K562 (cell line): ENCODE measurements around the gene COL24A1. TPM values are rescaled to one million over a fixed set of nuclear protein-coding genes. Genes with fewer than 3 reads are reported as not detected.
"Not testable (repeated sequence)": the region's sequence is repeated elsewhere in the genome, so short reads cannot be mapped to it uniquely, and the experiment has no call there.

ENCODE experiments used
- ATAC-seq: fragments of 200-7000 bp; cut with Tn5 transposase; 3 replicates; pipeline ENCODE4 v1.9.1; 2020; ENCODE audit warnings: moderate library complexity
- BruUV-seq: library from RNA; stranded (reverse); fragments of 400-500 nt; replicated peaks from 2 replicates; lab custom pipeline; 2021; lab: Mats Ljungman, UMichigan
- CTCF ChIA-PET: fragments of 300-600 bp; formaldehyde crosslinking; extraction: SDS; loops from one replicate; lab custom pipeline; 2021; ENCODE audit warnings: low intra/inter-chr PET ratio; lab: Yijun Ruan, JAX
- POLR2A ChIA-PET: fragments of 300-600, 350-650 bp; sonication (Branson Sonifier 250); formaldehyde crosslinking; extraction: SDS; loops from one replicate; lab custom pipeline; 2021; ENCODE audit warnings: antibody characterized with exemption, inconsistent platforms; lab: Yijun Ruan, JAX
- DNase-seq, 4 experiments: peaks; one replicate each; pipeline versions ENCODE4 v3.0.0 to v3.0.0-alpha.2; 2011 to 2018; ENCODE audit warnings: low spot score in 3 of 4, mixed read lengths in 3 of 4; ENCODE audit errors: extremely low read depth in 1 of 4
- FAIRE-seq: peaks from 2 replicates; lab custom pipeline; 2011; peaks lifted over from hg19 to GRCh38; lab: Jason Lieb, UNC
- H2AFZ ChIP-seq: 2 replicates; pipeline ENCODE4 v1.6.0; 2011; ENCODE audit warnings: low read depth, low read length, control low read depth, inconsistent platforms
- H3K27ac ChIP-seq: fragments of 200-600 bp; 3 replicates; pipeline ENCODE4 v1.8.0; 2011; ENCODE audit warnings: low read depth, mild to moderate bottlenecking, control low read depth, inconsistent platforms, low read length, moderate library complexity, mixed read lengths; ENCODE audit errors: extremely low read depth
- H3K27me3 ChIP-seq, 2 experiments: fragments of 300-600 bp in 1 of 2; 2 replicates in 1 of 2; 3 replicates in 1 of 2; pipeline versions ENCODE4 v1.6.0 to v1.8.0; 2011; ENCODE audit warnings: inconsistent platforms in 2 of 2, low read length in 2 of 2, mild to moderate bottlenecking in 1 of 2, mixed read lengths in 1 of 2, moderate library complexity in 1 of 2; ENCODE audit not compliant: control insufficient read depth in 2 of 2, insufficient read depth in 2 of 2
- H3K36me3 ChIP-seq: fragments of 300-600 bp; 3 replicates; pipeline ENCODE4 v1.8.0; 2011; ENCODE audit warnings: mild to moderate bottlenecking, low read length, inconsistent platforms; ENCODE audit not compliant: control insufficient read depth, insufficient read depth
- H3K4me1 ChIP-seq, 2 experiments: fragments of 200-600 bp in 1 of 2; replicated peaks in 1 of 2; 2 replicates in 1 of 2; 3 replicates in 1 of 2; pipeline versions ENCODE4 v1.5.1 to v1.8.0; 2011; ENCODE audit warnings: inconsistent platforms in 2 of 2, low read length in 2 of 2, mild to moderate bottlenecking in 1 of 2, mixed read lengths in 1 of 2, moderate library complexity in 1 of 2; ENCODE audit not compliant: control insufficient read depth in 2 of 2, insufficient read depth in 2 of 2
- H3K4me2 ChIP-seq: 2 replicates; pipeline ENCODE4 v1.6.1; 2011; ENCODE audit warnings: low read length, control low read depth, inconsistent platforms, mixed read lengths; ENCODE audit not compliant: insufficient read depth
- H3K4me3 ChIP-seq: fragments of 200-600 bp; sonication (generic), shearing (Covaris generic); 2 replicates; pipeline ENCODE4 v1.5.1; 2016; ENCODE audit warnings: control low read depth, inconsistent platforms
- H3K79me2 ChIP-seq: fragments of 200-600 bp; 3 replicates; pipeline ENCODE4 v1.8.0; 2011; ENCODE audit warnings: low read length, inconsistent platforms; ENCODE audit not compliant: control insufficient read depth, insufficient read depth
- H3K9ac ChIP-seq, 2 experiments: 2 replicates each; pipeline versions ENCODE4 v1.6.0 to v1.6.1; 2011; ENCODE audit warnings: low read depth in 2 of 2, low read length in 2 of 2, control low read depth in 1 of 2, inconsistent platforms in 1 of 2, mild to moderate bottlenecking in 1 of 2, mixed read lengths in 1 of 2; ENCODE audit not compliant: insufficient read depth in 1 of 2
- H3K9me1 ChIP-seq: one replicate; pipeline ENCODE4 v1.6.0; 2011; ENCODE audit warnings: inconsistent platforms, mild to moderate bottlenecking, low read length, moderate library complexity; ENCODE audit not compliant: control insufficient read depth, insufficient read depth
- H3K9me3 ChIP-seq: replicated peaks from 2 replicates; pipeline ENCODE4 v1.5.1; 2011; ENCODE audit warnings: low read depth, low read length, inconsistent platforms; ENCODE audit not compliant: control insufficient read depth, insufficient read depth
- H4K20me1 ChIP-seq: replicated peaks from 2 replicates; pipeline ENCODE4 v1.6.1; 2011; ENCODE audit warnings: low read length, inconsistent platforms, mixed read lengths; ENCODE audit not compliant: control insufficient read depth, insufficient read depth
- ARNT ChIP-seq, 2 experiments: fragments of 450-650 bp; IDR thresholded peaks; 2 replicates each; pipeline ENCODE4 v1.6.1; 2016; ENCODE audit warnings: mild to moderate bottlenecking in 1 of 2
- BHLHE40 ChIP-seq: IDR thresholded peaks from 2 replicates; pipeline ENCODE4 v1.6.1; 2011; ENCODE audit warnings: low read length, improper control_type of control experiment
- FOSL1 ChIP-seq: fragments of 200-800 bp; sonication (Bioruptor generic); conservative IDR thresholded peaks from 2 replicates; pipeline ENCODE4 v1.6.1; 2016; ENCODE audit warnings: missing genetic modification characterization, missing compliant biosample characterization
- MAFF ChIP-seq: IDR thresholded peaks from 2 replicates; pipeline ENCODE4 v1.6.1; 2012; ENCODE audit warnings: low read length, improper control_type of control experiment
- NR1H2 ChIP-seq: sonication (generic); formaldehyde crosslinking; IDR thresholded peaks from 2 replicates; pipeline ENCODE4 v1.4.0; 2020; ENCODE audit warnings: mild to moderate bottlenecking, missing genetic modification reagents
- SRSF7 ChIP-seq: fragments of 200-400 bp; formaldehyde crosslinking; optimal IDR thresholded peaks from 2 replicates; pipeline ENCODE3; 2017; ENCODE audit warnings: mild to moderate bottlenecking, low read depth, low read length
- WGBS: fragments of 100-300 bp; shearing (Covaris generic); methylation state at CpG from one replicate; pipeline ENCODE4 v1.1.6; 2016; ENCODE audit warnings: low coverage, mixed read lengths; ENCODE audit not compliant: insufficient coverage; ENCODE audit errors: missing lambda C conversion rate; 5-methylcytosine and 5-hydroxymethylcytosine counted together
- in situ Hi-C: fragments of 300-500 bp; cut with MboI; formaldehyde crosslinking; loops from 4 replicates; pipeline ENCODE4 v1.15.0; 2018; ENCODE audit warnings: inconsistent platforms, mixed read lengths
- intact Hi-C: fragments of 100-400 bp; cut with micrococcal nuclease; formaldehyde crosslinking; loops from 2 replicates; pipeline ENCODE4 v1.14.2; 2022
- polyA plus RNA-seq, 8 experiments: library from polyadenylated mRNA; depleted of rRNA in 4 of 8; stranded (reverse) in 5 of 8; unstranded in 3 of 8; fragments of >200 nt; fragmentation: Nextera tagmentation in 2 of 8; fragmentation: Illumina TruSeq in 1 of 8; extraction: Ambion mirVana in 2 of 8; extraction: Trizol in 1 of 8; gene quantifications; 2 replicates each; pipeline versions ENCODE4 v1.2.1 to v1.2.3, GENCODE V29; 2011 to 2014; ENCODE audit warnings: inconsistent platforms in 1 of 8, missing spikeins in 1 of 8
- total RNA-seq, 7 experiments: library from RNA; depleted of rRNA in 6 of 7; stranded (reverse); fragments of >200 nt in 6 of 7; fragmentation: Illumina TruSeq in 2 of 7; extraction: Trizol in 2 of 7; gene quantifications; 2 replicates each; pipeline versions ENCODE4 v1.2.1 to v1.2.3, GENCODE V29; 2011 to 2021; ENCODE audit warnings: low replicate concordance in 1 of 7
- TF ChIP-seq, protein P1 (sequence below): fragments of 250-450 bp; sonication (Bioruptor Pico); IDR thresholded peaks from 2 replicates; pipeline ENCODE4 v1.4.0; 2020; ENCODE audit warnings: mild to moderate bottlenecking, moderate library complexity

The COL24A1 gene
- total and polyA plus RNA-seq, 9 of the 15 experiments (the other 6 are each of a cell fraction or from before 2014, with no cell fraction given), result 0.01 to 0.06 (median 0.03) TPM; not detected in 2

DNA sequence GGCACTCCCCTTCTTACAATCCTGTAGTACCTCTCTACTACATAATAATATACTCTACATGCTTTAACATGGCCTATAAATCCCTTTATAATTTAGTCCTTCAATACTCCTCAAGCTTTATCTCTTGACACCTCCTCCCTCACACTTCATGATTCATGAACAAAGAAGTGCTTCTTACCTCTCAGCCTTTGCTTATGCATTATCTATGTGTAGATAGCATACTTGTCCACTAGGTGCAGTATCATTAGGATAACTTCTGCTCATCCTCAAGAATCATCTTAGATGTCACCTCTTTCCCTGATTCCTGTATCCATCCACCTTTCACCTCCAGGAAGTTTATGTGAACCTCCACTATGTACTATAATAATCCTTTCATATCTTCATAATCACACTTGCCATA lies 74.4 kb downstream of the COL24A1 start:
- DNase-seq (no peak), ATAC-seq (no peak), FAIRE-seq (no peak)
- no TSS peak for BruUV-seq
- H3K4me1 ChIP-seq, result no peaks in the 10 kb centered on the region
- H4K20me1 ChIP-seq, result no peaks in the 10 kb centered on the region
- no peak overlapping the region for H3K9ac ChIP-seq
- POLR2A ChIA-PET, result no interaction called here
- no peak overlapping the region for H3K27ac ChIP-seq
- H2AFZ ChIP-seq, result no peak overlapping the region
- in situ Hi-C loops (no loop called here), intact Hi-C loops (no loop called here)
- H3K36me3 ChIP-seq, result no peaks in the 10 kb centered on the region
- H3K4me2 ChIP-seq, result no peak overlapping the region
- H3K9me1 ChIP-seq, result no peaks in the 10 kb centered on the region
- H3K9me3 ChIP-seq, result no peaks in the 10 kb centered on the region
- H3K79me2 ChIP-seq, result no peaks in the 10 kb centered on the region
- no peak for TF ChIP-seq MAFF
- TF ChIP-seq FOSL1 (tag), result no peak
- no peak for TF ChIP-seq BHLHE40
- TF ChIP-seq ARNT (IDR thresholded peaks at IDR 0.05), result no peak
- TF ChIP-seq NR1H2 (CRISPR knock-in tag), result no peak
- TF ChIP-seq, protein P1, sequence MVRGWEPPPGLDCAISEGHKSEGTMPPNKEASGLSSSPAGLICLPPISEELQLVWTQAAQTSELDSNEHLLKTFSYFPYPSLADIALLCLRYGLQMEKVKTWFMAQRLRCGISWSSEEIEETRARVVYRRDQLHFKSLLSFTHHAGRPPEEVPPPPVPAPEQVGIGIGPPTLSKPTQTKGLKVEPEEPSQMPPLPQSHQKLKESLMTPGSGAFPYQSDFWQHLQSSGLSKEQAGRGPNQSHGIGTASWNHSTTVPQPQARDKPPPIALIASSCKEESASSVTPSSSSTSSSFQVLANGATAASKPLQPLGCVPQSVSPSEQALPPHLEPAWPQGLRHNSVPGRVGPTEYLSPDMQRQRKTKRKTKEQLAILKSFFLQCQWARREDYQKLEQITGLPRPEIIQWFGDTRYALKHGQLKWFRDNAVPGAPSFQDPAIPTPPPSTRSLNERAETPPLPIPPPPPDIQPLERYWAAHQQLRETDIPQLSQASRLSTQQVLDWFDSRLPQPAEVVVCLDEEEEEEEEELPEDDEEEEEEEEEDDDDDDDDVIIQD (CRISPR knock-in tag), result no peak
- TF ChIP-seq SRSF7, result no peak
- TF ChIP-seq, all 486 proteins: peak for 0
- CTCF ChIA-PET, result no interaction called here
- no peaks in the 10 kb centered on the region for H3K27me3 ChIP-seq
- H3K4me3 ChIP-seq, result no peak overlapping the region

DNA sequence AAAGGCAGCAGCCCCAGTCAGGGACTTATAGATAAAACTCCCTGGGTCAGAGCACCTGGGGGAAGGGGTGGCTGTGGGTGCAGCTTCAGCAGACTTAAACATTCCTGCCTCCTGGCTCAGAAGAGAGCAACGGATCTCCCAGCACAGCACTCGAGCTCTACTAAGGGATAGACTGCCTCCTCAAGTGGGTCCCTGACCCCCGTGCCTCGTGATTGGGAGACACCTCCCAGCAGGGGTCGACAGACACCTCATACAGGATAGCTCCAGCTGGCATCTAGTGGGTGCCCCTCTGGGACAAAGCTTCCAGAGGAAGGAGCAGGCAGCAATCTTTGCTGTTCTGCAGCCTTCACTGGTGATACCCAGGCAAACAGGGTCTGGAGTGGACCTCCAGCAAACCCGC lies 84.1 kb downstream of the COL24A1 start:
- intact Hi-C loops, result not testable (repeated sequence)

DNA sequence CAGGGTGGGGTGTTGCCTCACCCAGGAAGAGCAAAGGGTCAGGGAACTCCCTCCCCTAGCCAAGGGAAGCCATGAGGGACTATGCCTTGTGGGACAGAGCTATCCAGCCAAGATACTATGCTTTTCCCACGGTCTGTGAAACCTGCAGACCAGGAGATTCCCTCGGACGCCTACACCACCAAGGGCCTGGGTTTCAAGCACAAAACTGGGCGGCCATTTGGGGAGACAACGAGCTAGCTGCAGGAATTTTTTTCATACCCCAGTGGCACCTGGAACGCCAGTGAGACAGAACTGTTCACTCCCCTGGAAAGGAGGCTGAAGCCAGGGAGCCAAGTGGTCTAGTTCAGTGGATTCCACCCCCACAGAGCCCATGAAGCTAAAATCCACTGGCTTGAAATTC lies 84.7 kb downstream of the COL24A1 start:
- POLR2A ChIA-PET, result not testable (repeated sequence)

More for the DNA sequence above, 84.1 kb downstream of the COL24A1 start:
- ATAC-seq, H3K4me1 ChIP-seq, H3K79me2 ChIP-seq, CTCF ChIA-PET, H3K4me2 ChIP-seq, H3K27ac ChIP-seq, POLR2A ChIA-PET, H4K20me1 ChIP-seq, H2AFZ ChIP-seq, in situ Hi-C loops, FAIRE-seq, H3K9me1 ChIP-seq, H3K27me3 ChIP-seq, H3K9ac ChIP-seq, H3K4me3 ChIP-seq, H3K36me3 ChIP-seq, BruUV-seq, H3K9me3 ChIP-seq, DNase-seq: not testable (repeated sequence)
- WGBS, result 0% methylated on average over 3 of the region's 6 CpGs

More for the DNA sequence above, 84.7 kb downstream of the COL24A1 start:
- H4K20me1 ChIP-seq, CTCF ChIA-PET, H3K9me1 ChIP-seq, H2AFZ ChIP-seq, in situ Hi-C loops, intact Hi-C loops, H3K4me2 ChIP-seq, DNase-seq, H3K4me3 ChIP-seq, H3K27ac ChIP-seq, H3K36me3 ChIP-seq, FAIRE-seq, H3K9me3 ChIP-seq, BruUV-seq, H3K27me3 ChIP-seq, H3K4me1 ChIP-seq, ATAC-seq, H3K79me2 ChIP-seq, H3K9ac ChIP-seq: not testable (repeated sequence)
- WGBS, result 0% methylated on average over 6 of the region's 6 CpGs
